8988T (cell line): ENCODE measurements around the gene PLXNB2.
A peak's percentile ranks its signal among the peaks of the same experiment; 100 is the strongest.
"Not testable (repeated sequence)": the region's sequence is repeated elsewhere in the genome, so short reads cannot be mapped to it uniquely, and the experiment has no call there.

ENCODE experiments used
- DNase-seq: peaks from one replicate; pipeline ENCODE4 v3.0.0; 2011

PLXNB2 gene

GRCh38 chr22:50278956-50279619 is 28.4 kb downstream of the PLXNB2 start:
- no peak for DNase-seq

GRCh38 chr22:50278461-50278860 is 29.0 kb downstream of the PLXNB2 start:
- DNase-seq: no peak

GRCh38 chr22:50277761-50278160 is 29.7 kb downstream of the PLXNB2 start:
- DNase-seq: no peak

- no peak for DNase-seq
Observed at GRCh38 chr22:50276143-50276542, 31.3 kb downstream of the PLXNB2 start.

GRCh38 chr22:50275181-50276055 is 32.0 kb downstream of the PLXNB2 start:
- DNase-seq: no peak

GRCh38 chr22:50274771-50275170 is 32.7 kb downstream of the PLXNB2 start:
- no peak for DNase-seq

- DNase-seq: no peak
Observed at GRCh38 chr22:50274311-50274710, 33.1 kb downstream of the PLXNB2 start.

GRCh38 chr22:50273781-50274180 is 33.7 kb downstream of the PLXNB2 start:
- not testable (repeated sequence) for DNase-seq

GRCh38 chr22:50273352-50273751 is 34.1 kb downstream of the PLXNB2 start:
- DNase-seq: not testable (repeated sequence)

GRCh38 chr22:50272044-50272802 is 35.2 kb downstream of the PLXNB2 start:
- no peak for DNase-seq

GRCh38 chr22:50271519-50271970 is 35.9 kb downstream of the PLXNB2 start:
- no peak for DNase-seq

- no peak for DNase-seq
Observed at GRCh38 chr22:50270666-50271394, 36.6 kb downstream of the PLXNB2 start.

- peak; percentile 86 for DNase-seq
Observed at GRCh38 chr22:50269970-50270665, 37.3 kb downstream of the PLXNB2 start, which contains the start of gene MAPK11. MAPK11 (minus strand) TSS chr22:50270380; CDS start chr22:50270292, 88 bp downstream.

- DNase-seq: no peak
Observed at GRCh38 chr22:50269573-50269969, 37.9 kb downstream of the PLXNB2 start.

- DNase-seq: no peak
Observed at GRCh38 chr22:50268655-50269113, 38.8 kb downstream of the PLXNB2 start.

GRCh38 chr22:50267591-50268390 is 39.7 kb downstream of the PLXNB2 start:
- no peak for DNase-seq

GRCh38 chr22:50266994-50267393 is 40.5 kb downstream of the PLXNB2 start:
- no peak for DNase-seq

- no peak for DNase-seq
Observed at GRCh38 chr22:50264946-50265669, 42.3 kb downstream of the PLXNB2 start.

- DNase-seq: no peak
Observed at GRCh38 chr22:50264104-50264745, 43.2 kb downstream of the PLXNB2 start.
